Heart right ventricle (tissue), 16 donors: ENCODE measurements around the gene MOB3C. TPM values are rescaled to one million over a fixed set of nuclear protein-coding genes. Genes with fewer than 3 reads are reported as not detected.
A peak's percentile ranks its signal among the peaks of the same experiment; 100 is the strongest.

Experiments
- ATAC-seq, 8 donors: fragments of 200-7000 bp; cut with Tn5 transposase; one replicate each; pipeline ENCODE4 v1.9.1; 2020; ENCODE audit warnings: mild to moderate bottlenecking in 8 of 8, moderate library complexity in 8 of 8, moderate number of reproducible peaks in 1 of 8
- DNase-seq, 2 donors: peaks; one replicate each; pipeline ENCODE4 v3.0.0-alpha.2; 2020
- H3K27ac ChIP-seq, 10 donors: fragments of 200-600 bp; sonication (generic) in 2 of 10; one replicate each; pipeline versions ENCODE4 v1.5.0 to v1.8.0; 2020 to 2022; ENCODE audit warnings: mild to moderate bottlenecking in 3 of 10
- H3K27me3 ChIP-seq, 7 donors: fragments of 200-600 bp; one replicate each; pipeline ENCODE4 v1.8.0; 2021 to 2022; ENCODE audit warnings: mild to moderate bottlenecking in 2 of 7
- H3K36me3 ChIP-seq, 9 donors: fragments of 200-600 bp; sonication (generic) in 1 of 9; one replicate each; pipeline versions ENCODE4 v1.5.0 to v1.8.0; 2020 to 2022; ENCODE audit warnings: mild to moderate bottlenecking in 2 of 9
- H3K4me1 ChIP-seq, 9 donors: fragments of 200-600 bp; sonication (generic) in 1 of 9; one replicate each; pipeline versions ENCODE4 v1.5.0 to v1.8.0; 2020 to 2022; ENCODE audit warnings: mild to moderate bottlenecking in 4 of 9
- H3K4me3 ChIP-seq, 10 donors: fragments of 200-600 bp; sonication (generic) in 2 of 10; one replicate each; pipeline versions ENCODE4 v1.5.0 to v1.8.0; 2020 to 2022; ENCODE audit warnings: mild to moderate bottlenecking in 7 of 10, moderate library complexity in 2 of 10
- H3K9me3 ChIP-seq, 11 donors: fragments of 200-600 bp in 10 of 11; sonication (generic) in 2 of 11; one replicate each; pipeline versions ENCODE4 v1.5.0 to v1.8.0; 2013 to 2022; ENCODE audit warnings: mild to moderate bottlenecking in 2 of 11, control low read depth in 1 of 11, moderate library complexity in 1 of 11
- CTCF ChIP-seq, 9 donors: fragments of 200-600 bp; sonication (generic) in 2 of 9; IDR thresholded peaks; one replicate each; pipeline versions ENCODE4 v1.5.0 to v1.8.0; 2021 to 2022; ENCODE audit warnings: antibody characterized with exemption in 9 of 9, mild to moderate bottlenecking in 5 of 9, moderate library complexity in 1 of 9
- WGBS, 2 donors: extraction: QIAGEN DNeasy Blood & Tissue Kit; methylation state at CpG; one replicate each; pipeline ENCODE4 v1.1.7; 2013; ENCODE audit warnings: inconsistent platforms in 1 of 2; 5-methylcytosine and 5-hydroxymethylcytosine counted together
- intact Hi-C, 10 donors: fragments of 100-400 bp; cut with DNase I; formaldehyde crosslinking; loops; one replicate each; pipeline versions ENCODE4 v1.11.1 to v1.14.2; 2022
- polyA plus RNA-seq, 2 donors: library from polyadenylated mRNA; stranded (reverse); fragments of 200-250 nt; gene quantifications; one replicate each; pipeline ENCODE4 v1.2.3, GENCODE V29; 2013
- total RNA-seq, 10 donors: library from RNA; stranded (reverse); fragmentation: NEBNext Ultra II Directional in 3 of 10; extraction: Animal tissue kit (Norgen Biotek cat#: 25700) in 3 of 10; gene quantifications; one replicate each; pipeline versions ENCODE4 v1.2.1 to v1.2.4, GENCODE V29; 2021 to 2023
- donor health status: Arrhythmogenic right ventricular cardiomyopathy.
- donor health status: ischemic (EF 13 %, LVEDD 7.1; RV severe dilation, severe dysfunction).
- donor health status: healthy with polysubstance abuse.
- donor health status: DM: no; HTN: yes; CAD: no.
- donor health status: DM: no; HTN: no; CAD: no.
- donor health status: ischemic (EF 25% LVEDD 6.9; RV normal size, moderate dysfunction).
- donor health status: ischemic (EF 25% LVEDD 5.7; RV mildly dilated, moderate dysfunction).
- donor health status: healthy.
- donor health status: DM: yes; HTN: yes; CAD: no.
- donor health status: Ischemic cardiomyopathy.
- donor health status: ischemic (EF 35%, LVEDD 5.7; RV mildly dilated, moderate dysfunction).
- donor health status: nonischemic (EF 11% LVEDD 7.7; RV severe dilation, severe dysfunction).
- donor health status: DM: yes; HTN: yes; CAD: no.
- donor health status: PGD.
- donor health status: ischemic (EF 29% LVEDD 5.4; RV normal size, mild dysfunction).
- donor health status: nonischemic (EF 23%, LVEDD 6.1; RV moderate dilation, normal function).

Gene MOB3C
- total and polyA plus RNA-seq, 12 donors, result 7.9 to 16.9 (median 10.8) TPM

GRCh38 chr1:46558966-46559365 is 57.6 kb downstream of the MOB3C start:
- 96 to 98% methylated on average over 8 of the region's 8 CpGs for WGBS, 2 donors
- intact Hi-C loops, result no loop called here

GRCh38 chr1:46558141-46558963 is 58.3 kb downstream of the MOB3C start:
- Histone ChIP-seq H3K27me3 (no peaks in the 10 kb centered on the region), H3K27ac (no peak overlapping the region), H3K4me3 (no peak overlapping the region), H3K4me1 (peaks cover 0 to 9% (median 0%) of the 10 kb centered on the region in 9 donors), H3K36me3 (peaks cover 0 to 62% (median 28%) of the 10 kb centered on the region in 9 donors), H3K9me3 (no peaks in the 10 kb centered on the region)
- DNase-seq (no peak), ATAC-seq (peak in 3 of 8 donors; percentile 30 to 36 (median 32))
- TF ChIP-seq CTCF (IDR thresholded peaks at IDR 0.05), result no peak
- intact Hi-C loops, result no loop called here
- 71 to 74% methylated on average over 20 of the region's 20 CpGs for WGBS, 2 donors

More at GRCh38 chr1:46558966-46559365, 57.6 kb downstream of the MOB3C start:
- Histone ChIP-seq H3K27ac (no peak overlapping the region), H3K4me1 (peaks cover 0 to 9% (median 0%) of the 10 kb centered on the region in 9 donors), H3K36me3 (peaks cover 0 to 67% (median 28%) of the 10 kb centered on the region in 9 donors), H3K9me3 (no peaks in the 10 kb centered on the region), H3K27me3 (no peaks in the 10 kb centered on the region), H3K4me3 (no peak overlapping the region)
- TF ChIP-seq CTCF (IDR thresholded peaks at IDR 0.05), result no peak
- ATAC-seq (no peak), DNase-seq (no peak)

Other genes starting within 250 kb of the MOB3C start
- gene FAAH, start 222.5 kb downstream of the MOB3C start, total RNA-seq, result 1 to 10 TPM; 1.8 to 9.8 (median 3.1) TPM
- gene FAAH, start 222.5 kb downstream of the MOB3C start, polyA plus RNA-seq, result 10 to 100 TPM in 1 of 2 donors, 1 to 10 TPM in 1; 2.4 to 16.4 TPM
- gene DMBX1, start 127.0 kb downstream of the MOB3C start, total RNA-seq, result not detected
- gene DMBX1, start 127.0 kb downstream of the MOB3C start, polyA plus RNA-seq, result not detected
- gene KNCN, start 65.2 kb downstream of the MOB3C start, total RNA-seq, result not detected
- not detected for gene KNCN, start 65.2 kb downstream of the MOB3C start, polyA plus RNA-seq
- 10 to 100 TPM; 32.2 to 50.6 (median 36.8) TPM for gene MKNK1, start 12.5 kb downstream of the MOB3C start, total RNA-seq
- 10 to 100 TPM; 22.4 to 43.1 TPM for gene MKNK1, start 12.5 kb downstream of the MOB3C start, polyA plus RNA-seq
- 100 to 1,000 TPM; 157 to 271 (median 209) TPM for gene ATPAF1, start 51.6 kb upstream of the MOB3C start, total RNA-seq
- 100 to 1,000 TPM in 1 of 2 donors, 10 to 100 TPM in 1; 80.5 to 196 TPM for gene ATPAF1, start 51.6 kb upstream of the MOB3C start, polyA plus RNA-seq
- gene TEX38, start 55.0 kb upstream of the MOB3C start, total RNA-seq, result not detected
- not detected for gene TEX38, start 55.0 kb upstream of the MOB3C start, polyA plus RNA-seq
- 10 to 100 TPM; 46.0 to 74.5 (median 63.2) TPM for gene EFCAB14, start 102.3 kb upstream of the MOB3C start, total RNA-seq
- 10 to 100 TPM; 11.0 to 19.9 TPM for gene EFCAB14, start 102.3 kb upstream of the MOB3C start, polyA plus RNA-seq
- 10 to 100 TPM in 3 of 10 donors, 1 to 10 TPM in 4, under 1 TPM in 3; 0.77 to 22.5 (median 3.8) TPM for gene CYP4B1, start 182.2 kb upstream of the MOB3C start, total RNA-seq
- 10 to 100 TPM; 15.9 to 33.2 TPM for gene CYP4B1, start 182.2 kb upstream of the MOB3C start, polyA plus RNA-seq